GM18519 (cell line): Measurements from ENCODE around the gene SLC25A30.

ENCODE experiments used
- ATAC-seq: cut with Tn5 transposase; IDR thresholded peaks from one replicate; pipeline ENCODE4 v1.9.1; 2021; ENCODE audit warnings: mild to moderate bottlenecking, moderate library complexity; ENCODE audit not compliant: unreplicated experiment, low FRiP score

The SLC25A30 gene, protein sequence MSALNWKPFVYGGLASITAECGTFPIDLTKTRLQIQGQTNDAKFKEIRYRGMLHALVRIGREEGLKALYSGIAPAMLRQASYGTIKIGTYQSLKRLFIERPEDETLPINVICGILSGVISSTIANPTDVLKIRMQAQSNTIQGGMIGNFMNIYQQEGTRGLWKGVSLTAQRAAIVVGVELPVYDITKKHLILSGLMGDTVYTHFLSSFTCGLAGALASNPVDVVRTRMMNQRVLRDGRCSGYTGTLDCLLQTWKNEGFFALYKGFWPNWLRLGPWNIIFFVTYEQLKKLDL

GRCh38 chr13:45417790-45418534, at the start of gene SLC25A30:
Gene SLC25A30 (minus strand): TSS chr13:45418373. CDS start chr13:45411425, 6,948 bp downstream.
- ATAC-seq = peak; percentile 72

DNA sequence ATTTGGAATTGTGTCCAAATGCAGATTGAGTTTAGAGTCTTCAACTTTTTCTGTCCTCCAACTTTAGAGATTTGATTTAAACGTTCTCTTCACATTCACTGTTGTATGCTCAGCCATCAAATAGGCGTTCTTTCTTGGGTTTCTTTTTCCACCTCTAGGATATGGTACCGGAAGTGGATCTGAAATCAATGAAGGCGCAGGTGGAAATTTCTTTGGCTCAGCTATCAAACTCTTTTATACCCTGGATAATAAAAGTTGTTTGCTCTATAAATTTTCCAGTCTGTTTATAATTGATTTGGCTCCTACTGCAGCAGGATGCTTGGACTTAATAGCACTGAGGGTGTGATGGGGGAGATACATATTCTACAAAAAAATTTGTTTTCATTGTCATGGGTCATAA, 48.2 kb upstream of the SLC25A30 start:
- ATAC-seq = no peak

DNA sequence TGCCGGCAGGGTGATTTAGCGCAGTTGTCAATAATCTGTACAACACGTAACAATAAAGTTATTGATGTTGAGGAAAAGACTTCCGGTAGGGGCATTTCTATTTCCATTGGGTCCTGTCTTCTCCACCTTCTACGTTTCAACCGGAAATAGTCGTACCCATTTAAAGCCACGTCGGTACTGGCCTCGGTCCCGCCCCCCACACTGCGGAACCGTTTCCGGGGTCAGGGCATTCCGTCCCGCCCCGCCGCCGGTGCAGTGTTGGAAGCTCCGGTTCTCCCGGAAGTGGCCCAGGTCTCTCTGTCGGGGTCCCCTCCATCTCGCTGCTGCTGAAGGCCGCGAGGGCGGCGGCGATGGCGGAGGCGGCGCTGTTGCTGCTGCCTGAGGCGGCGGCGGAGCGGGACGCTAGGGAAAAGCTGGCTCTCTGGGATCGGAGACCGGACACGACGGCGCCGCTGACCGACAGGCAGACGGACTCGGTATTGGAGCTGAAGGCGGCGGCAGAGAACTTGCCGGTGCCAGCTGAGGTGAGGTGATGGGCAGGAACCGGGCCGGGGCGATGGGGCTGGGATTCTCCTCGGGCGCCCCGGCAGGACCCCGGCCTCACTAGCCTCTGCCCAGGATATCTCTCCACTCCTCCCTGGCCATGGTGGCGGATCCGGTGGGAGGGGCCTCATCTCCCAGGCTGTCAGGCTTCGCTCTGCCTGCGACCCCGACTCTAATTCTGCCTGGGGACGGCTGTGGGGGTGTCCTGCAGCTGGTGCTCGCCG, 46.7 kb upstream of the SLC25A30 start, which contains the start of gene COG3:
Gene COG3 (plus strand): TSS at position 253 of the 767 bp plus-strand sequence. CDS start 98 bp downstream, at position 351.
- peak; percentile 80 for ATAC-seq

- no peak for ATAC-seq
These were observed 46.0 kb upstream of the SLC25A30 start for GRCh38 chr13:45464141-45464686.

GRCh38 chr13:45456196-45456972, 38.2 kb upstream of the SLC25A30 start:
- no peak for ATAC-seq

DNA sequence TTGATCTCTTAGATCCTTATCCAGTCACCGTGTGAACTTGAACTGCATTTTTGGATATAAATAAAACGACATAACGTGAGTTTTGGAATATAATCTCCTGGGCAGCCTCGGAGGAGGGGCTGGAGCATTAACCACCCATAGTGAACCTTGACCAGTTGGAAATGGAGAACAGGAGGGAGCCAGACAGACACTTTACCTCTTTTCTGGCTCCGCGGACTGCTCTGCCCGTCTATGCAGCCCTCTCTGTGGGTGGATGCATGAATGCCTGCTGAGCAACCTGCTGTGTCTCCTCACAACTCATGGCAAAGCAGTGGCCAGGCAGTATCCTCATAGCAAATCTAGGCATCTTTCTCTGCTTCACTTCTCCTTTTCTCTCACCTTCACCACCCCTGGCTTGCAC, 36.0 kb upstream of the SLC25A30 start:
- no peak for ATAC-seq

- ATAC-seq = no peak
These were observed 33.1 kb upstream of the SLC25A30 start for GRCh38 chr13:45451282-45451681.

GRCh38 chr13:45448965-45449559, 30.9 kb upstream of the SLC25A30 start:
- ATAC-seq = no peak

- no peak for ATAC-seq
These were observed 29.0 kb upstream of the SLC25A30 start for GRCh38 chr13:45447050-45447661.

- ATAC-seq = no peak
These were observed 28.0 kb upstream of the SLC25A30 start for GRCh38 chr13:45446181-45446580.

DNA sequence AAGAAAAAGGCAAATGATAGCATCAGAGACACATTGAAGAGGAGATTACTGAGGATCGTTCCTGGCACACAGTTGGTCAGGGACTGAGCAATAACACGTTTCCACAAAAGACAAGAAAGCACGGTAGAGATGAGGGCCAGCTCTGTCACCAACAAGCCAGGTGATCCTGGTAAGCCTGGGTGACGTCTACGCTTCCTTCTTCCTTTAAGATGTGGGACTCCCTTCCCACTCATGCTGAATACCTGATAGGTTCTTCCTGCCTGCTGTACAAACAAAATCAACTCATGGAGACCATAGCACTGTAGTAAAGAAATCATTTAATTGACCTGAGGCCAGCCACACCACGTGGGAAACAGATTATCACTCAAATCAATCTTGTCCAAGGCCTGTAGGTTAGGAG, 26.9 kb upstream of the SLC25A30 start:
- no peak for ATAC-seq

DNA sequence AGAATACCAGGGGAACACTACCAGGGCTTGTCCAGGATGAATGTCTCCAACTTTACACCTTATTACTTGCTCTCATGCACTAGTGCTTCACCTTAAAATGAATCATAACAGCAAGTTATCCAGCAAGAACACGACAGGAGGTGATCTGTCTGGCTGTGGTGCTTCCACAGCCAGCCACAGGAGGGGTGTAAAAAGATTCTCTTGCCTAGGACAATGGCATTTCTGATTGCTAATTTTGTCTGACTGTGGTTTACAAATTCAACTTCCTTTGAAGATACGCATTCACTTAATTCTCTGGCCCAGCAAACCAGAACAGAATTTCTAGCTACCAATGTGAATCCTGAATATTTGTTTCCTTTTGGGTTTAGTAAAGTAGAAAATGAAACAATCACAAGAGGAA, 23.5 kb upstream of the SLC25A30 start:
- ATAC-seq = peak; percentile 47

DNA sequence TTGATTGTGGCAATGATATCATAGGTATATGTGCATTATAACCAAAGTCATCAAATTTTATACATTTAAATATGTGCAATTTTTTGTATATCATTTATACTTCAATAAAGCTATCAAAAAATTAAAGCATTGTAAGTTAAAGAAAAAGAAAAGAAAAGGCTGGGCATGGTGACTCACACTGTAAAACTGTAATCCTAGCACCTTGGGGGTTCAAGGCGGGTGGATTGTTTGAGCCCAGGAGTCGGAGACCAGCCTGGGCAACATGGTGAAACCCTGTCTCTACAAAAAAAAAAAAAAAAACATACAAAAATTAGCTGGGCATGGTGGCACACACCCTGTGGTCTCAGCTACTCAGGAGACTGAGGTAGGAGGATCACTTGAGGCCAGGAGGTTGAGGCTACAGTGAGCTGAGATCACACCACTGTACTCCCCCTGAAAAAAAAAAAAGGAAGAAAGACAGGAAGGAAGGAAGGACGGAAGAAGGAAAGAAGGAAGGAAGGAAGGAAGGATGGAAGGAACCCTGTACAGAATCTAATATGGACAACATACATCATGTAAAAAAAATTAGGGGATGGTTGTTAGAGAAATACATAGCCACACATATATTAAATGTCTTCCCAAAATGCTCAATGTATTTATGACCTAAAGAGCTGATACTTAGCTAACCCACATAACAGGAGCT, 21.7 kb upstream of the SLC25A30 start:
- no peak for ATAC-seq

GRCh38 chr13:45439008-45439407, 20.8 kb upstream of the SLC25A30 start:
- no peak for ATAC-seq

- ATAC-seq = no peak
These were observed 19.8 kb upstream of the SLC25A30 start for GRCh38 chr13:45437947-45438346.

DNA sequence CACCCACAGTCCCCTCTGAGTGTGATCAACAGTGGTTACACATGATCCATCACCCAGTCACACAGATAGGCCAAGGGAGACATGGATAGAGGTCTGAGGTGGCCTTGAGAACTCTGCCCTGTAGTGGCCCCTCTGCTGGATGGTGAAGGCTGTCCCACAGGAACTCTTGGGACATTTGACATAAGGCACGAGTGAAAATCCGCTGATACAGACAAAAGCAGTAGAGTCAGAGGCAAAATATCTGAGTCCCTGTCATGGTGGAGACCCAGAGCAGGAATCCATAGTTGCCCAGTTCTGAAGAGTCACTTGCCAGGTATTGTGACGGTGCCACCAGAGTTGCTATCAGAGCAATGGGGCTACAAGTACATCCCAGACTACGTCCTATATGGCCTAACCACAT, 18.8 kb upstream of the SLC25A30 start:
- ATAC-seq = no peak

- no peak for ATAC-seq
These were observed 18.2 kb upstream of the SLC25A30 start for GRCh38 chr13:45436332-45436731.

DNA sequence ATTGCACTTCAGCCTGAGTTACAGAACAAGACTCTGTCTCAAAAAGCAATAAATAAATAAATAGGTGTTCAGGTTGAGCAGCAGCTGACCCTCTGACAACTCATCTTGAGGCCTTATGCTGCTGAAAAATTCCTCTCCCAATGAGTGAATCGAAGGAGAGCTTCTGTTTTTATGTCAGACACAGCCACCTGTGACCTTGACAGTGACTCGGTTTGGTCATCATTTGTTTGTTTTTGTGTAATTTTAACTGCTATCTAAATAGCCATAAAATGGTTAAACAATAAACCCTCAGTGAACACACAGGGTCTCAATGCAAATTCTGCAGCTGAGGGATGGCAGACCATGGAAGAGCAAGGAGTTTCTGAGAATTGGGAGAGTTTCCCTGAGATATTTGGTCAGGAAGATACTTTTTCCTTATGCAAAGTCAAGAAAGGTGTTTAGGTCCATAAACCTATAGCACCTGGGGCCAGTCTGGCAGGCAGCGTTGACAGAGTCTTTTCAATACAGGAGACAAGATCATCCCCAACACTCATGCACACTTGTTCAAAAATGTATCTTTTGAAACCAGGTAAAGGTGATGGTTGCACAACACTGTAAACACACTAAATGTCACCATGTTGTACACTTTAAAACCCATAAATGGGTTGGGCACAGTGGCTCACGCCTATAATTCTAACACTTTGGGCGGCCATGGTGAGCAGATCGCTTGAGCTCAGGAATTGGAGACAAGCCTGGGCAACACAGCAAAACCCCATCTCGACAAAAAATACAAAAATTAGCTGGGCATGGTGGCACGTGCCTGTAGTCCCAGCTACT, 16.6 kb upstream of the SLC25A30 start:
- ATAC-seq = no peak
